HCT116 (cell line): ENCODE results near the gene OBSL1. TPM values are rescaled to one million over a fixed set of nuclear protein-coding genes. Genes with fewer than 3 reads are reported as not detected.

Experiments used
- ATAC-seq: fragments of 200-7000 bp; cut with Tn5 transposase; 2 replicates; pipeline ENCODE4 v1.9.1; 2020; ENCODE audit warnings: mild to moderate bottlenecking, moderate library complexity
- BruUV-seq: library from RNA; stranded (reverse); fragments of 400-500 nt; replicated peaks from 2 replicates; lab custom pipeline; 2021; lab: Mats Ljungman, UMichigan
- CTCF ChIA-PET: fragments of 300-600 bp; sonication (Branson Sonifier 250); formaldehyde crosslinking; loops from one replicate; lab custom pipeline; 2021; ENCODE audit warnings: antibody characterized with exemption; lab: Charles Lee
- POLR2A ChIA-PET: fragments of 300-600, 350-600 bp; sonication (Branson Sonifier 250); formaldehyde crosslinking; loops from one replicate; lab custom pipeline; 2021; ENCODE audit warnings: antibody characterized with exemption; lab: Charles Lee
- RAD21 ChIA-PET, 2 experiments: fragments of 300-600 bp; sonication (Branson Sonifier 250); formaldehyde crosslinking; loops; one replicate each; lab custom pipeline; 2023; ENCODE audit warnings: low total read pairs in 2 of 2; ENCODE audit not compliant: uncharacterized antibody in 2 of 2, unreplicated experiment in 2 of 2, low non-redundant PET in 1 of 2; lab: Charles Lee
- DNase-seq: peaks from one replicate; pipeline ENCODE4 v3.0.0-alpha.2; 2010; ENCODE audit warnings: low read depth, low spot score
- H2AFZ ChIP-seq: fragments of 200-600 bp; shearing (Covaris generic), sonication (generic); 2 replicates; pipeline ENCODE4 v1.6.1; 2017; ENCODE audit warnings: low read depth, mixed run types, mixed read lengths, antibody characterized with exemption, low read length; ENCODE audit not compliant: poor library complexity, severe bottlenecking
- H3K27ac ChIP-seq: 2 replicates; pipeline ENCODE4 v1.5.1; 2012; ENCODE audit warnings: low read depth, low read length
- H3K27me3 ChIP-seq: fragments of 200-600 bp; sonication (generic); 2 replicates; pipeline ENCODE4 v1.6.1; 2016; ENCODE audit warnings: mixed run types, low read length, mixed read lengths; ENCODE audit not compliant: insufficient read depth
- H3K36me3 ChIP-seq, 2 experiments: fragments of 200-500 bp in 1 of 2; fragments of 200-600 bp in 1 of 2; sonication (Bioruptor generic) in 1 of 2; sonication (generic) in 1 of 2; 2 replicates each; pipeline versions ENCODE4 v1.5.1 to v1.6.1; 2014 to 2016; ENCODE audit warnings: low read length in 2 of 2, inconsistent platforms in 1 of 2, mixed read lengths in 1 of 2, mixed run types in 1 of 2; ENCODE audit not compliant: insufficient read depth in 2 of 2, control insufficient read depth in 1 of 2
- H3K4me1 ChIP-seq, 2 experiments: fragments of 200-600 bp in 1 of 2; sonication (generic) in 1 of 2; 2 replicates each; pipeline versions ENCODE4 v1.5.1 to v1.6.1; 2012 to 2017; ENCODE audit warnings: low read length in 2 of 2, inconsistent platforms in 1 of 2, mild to moderate bottlenecking in 1 of 2, mixed read lengths in 1 of 2, mixed run types in 1 of 2, moderate library complexity in 1 of 2; ENCODE audit not compliant: insufficient read depth in 2 of 2, control insufficient read depth in 1 of 2
- H3K4me2 ChIP-seq: fragments of 200-600 bp; sonication (generic); 2 replicates; pipeline ENCODE4 v1.6.1; 2017; ENCODE audit warnings: mixed run types, low read length, mixed read lengths
- H3K4me3 ChIP-seq, 2 experiments: fragments of 200-600 bp in 1 of 2; sonication (generic) in 1 of 2; replicated peaks in 1 of 2; 2 replicates each; pipeline ENCODE4 v1.5.1; 2011 to 2016; ENCODE audit warnings: low read length in 2 of 2, control low read depth in 1 of 2, low read depth in 1 of 2, mild to moderate bottlenecking in 1 of 2, mixed read lengths in 1 of 2, mixed run types in 1 of 2
- H3K79me2 ChIP-seq: fragments of 200-600 bp; sonication (generic); 2 replicates; pipeline ENCODE4 v1.6.1; 2017; ENCODE audit warnings: mild to moderate bottlenecking, mixed run types, low read length, moderate library complexity, mixed read lengths; ENCODE audit not compliant: insufficient read depth
- H3K9ac ChIP-seq: fragments of 200-600 bp; sonication (generic); 2 replicates; pipeline ENCODE4 v1.6.1; 2016; ENCODE audit warnings: low read length, mixed read lengths
- H3K9me2 ChIP-seq: fragments of 200-600 bp; sonication (generic), shearing (Covaris generic); 2 replicates; pipeline ENCODE4 v1.6.1; 2017; ENCODE audit warnings: mixed run types, mild to moderate bottlenecking, moderate library complexity; ENCODE audit not compliant: insufficient read depth
- H3K9me3 ChIP-seq, 2 experiments: fragments of 200-500 bp in 1 of 2; fragments of 200-600 bp in 1 of 2; sonication (Bioruptor generic) in 1 of 2; sonication (generic) in 1 of 2; 2 replicates each; pipeline ENCODE4 v1.6.1; 2014 to 2017; ENCODE audit warnings: low read length in 2 of 2, mixed read lengths in 2 of 2, inconsistent platforms in 1 of 2, low read depth in 1 of 2, mild to moderate bottlenecking in 1 of 2, mixed run types in 1 of 2, moderate library complexity in 1 of 2; ENCODE audit not compliant: control insufficient read depth in 1 of 2, insufficient read depth in 1 of 2
- H4K20me1 ChIP-seq: fragments of 200-600 bp; sonication (generic), shearing (Covaris generic); 2 replicates; pipeline ENCODE4 v1.6.1; 2017; ENCODE audit warnings: mixed run types, mild to moderate bottlenecking, moderate library complexity; ENCODE audit not compliant: insufficient read depth
- ATF3 ChIP-seq: IDR thresholded peaks from 2 replicates; pipeline ENCODE4 v1.6.1; 2012
- CBX3 ChIP-seq: IDR thresholded peaks from 2 replicates; pipeline ENCODE4 v1.6.1; 2012; ENCODE audit warnings: low read depth
- CEBPB ChIP-seq: IDR thresholded peaks from 2 replicates; pipeline ENCODE4 v1.6.1; 2012; ENCODE audit warnings: low read depth
- EGR1 ChIP-seq: IDR thresholded peaks from 2 replicates; pipeline ENCODE4 v1.6.1; 2012; ENCODE audit warnings: low read depth
- ELF1 ChIP-seq: IDR thresholded peaks from 2 replicates; pipeline ENCODE4 v1.6.1; 2012; ENCODE audit warnings: low read depth, borderline replicate concordance
- EZH2 ChIP-seq: fragments of 200-600 bp; sonication (generic); IDR thresholded peaks from 2 replicates; pipeline ENCODE4 v1.6.1; 2017; ENCODE audit warnings: antibody characterized with exemption, mixed run types
- EZH2phosphoT487 ChIP-seq: fragments of 200-600 bp; IDR thresholded peaks from 2 replicates; pipeline ENCODE4 v1.6.1; 2018; ENCODE audit warnings: antibody characterized with exemption, borderline replicate concordance
- FOSL1 ChIP-seq: IDR thresholded peaks from 2 replicates; pipeline ENCODE4 v1.6.1; 2012; ENCODE audit warnings: low read depth
- JUND ChIP-seq: IDR thresholded peaks from 2 replicates; pipeline ENCODE4 v1.6.1; 2012
- POLR2A ChIP-seq: IDR thresholded peaks from 2 replicates; pipeline ENCODE4 v1.7.0; 2011; ENCODE audit warnings: borderline replicate concordance; ENCODE audit not compliant: insufficient read depth, insufficient read length; ENCODE audit errors: extremely low read depth
- POLR2AphosphoS5 ChIP-seq: IDR thresholded peaks from 2 replicates; pipeline ENCODE4 v1.6.1; 2011; ENCODE audit warnings: mild to moderate bottlenecking, low read depth, low read length, moderate library complexity
- RAD21 ChIP-seq: IDR thresholded peaks from 2 replicates; pipeline ENCODE4 v1.6.1; 2012; ENCODE audit warnings: low read depth, mild to moderate bottlenecking
- REST ChIP-seq: IDR thresholded peaks from 2 replicates; pipeline ENCODE4 v1.6.1; 2012; ENCODE audit warnings: low read depth
- SRF ChIP-seq: IDR thresholded peaks from 2 replicates; pipeline ENCODE4 v1.6.1; 2012; ENCODE audit warnings: low read depth
- TCF7L2 ChIP-seq: IDR thresholded peaks from 2 replicates; pipeline ENCODE4 v1.7.0; 2011; ENCODE audit warnings: borderline replicate concordance, inconsistent platforms; ENCODE audit not compliant: insufficient read depth, insufficient read length; ENCODE audit errors: extremely low read depth
- YY1 ChIP-seq: IDR thresholded peaks from 2 replicates; pipeline ENCODE4 v1.6.1; 2011; ENCODE audit warnings: low read length, low read depth, moderate library complexity, mild to moderate bottlenecking; ENCODE audit not compliant: insufficient replicate concordance; ENCODE audit errors: extremely low read depth
- ZFX ChIP-seq: fragments of 450-650 bp; IDR thresholded peaks from 2 replicates; pipeline ENCODE4 v1.6.1; 2017
- ZNF274 ChIP-seq: fragments of 200-500 bp; sonication (Bioruptor generic); IDR thresholded peaks from 2 replicates; pipeline ENCODE4 v1.6.1; 2014; ENCODE audit warnings: mild to moderate bottlenecking, low read depth, low read length, inconsistent platforms
- intact Hi-C: fragments of 100-400 bp; cut with micrococcal nuclease; formaldehyde crosslinking; loops from 2 replicates; pipeline ENCODE4 v1.10.0; 2022
- total RNA-seq: library from RNA; stranded (reverse); gene quantifications from one replicate; pipeline ENCODE4 v1.2.1, GENCODE V29; 2021; ENCODE audit not compliant: unreplicated experiment

Gene OBSL1
- total RNA-seq, 1 experiment from 2014 or later = 45.2 TPM

- CTCF ChIA-PET = interaction anchor here (1.7 to 7.7 kb wide), 4 partner anchors 27 to 123 kb away, joined by 6 to 109 read pairs (median 75); partner anchors contain the start of gene GMPPA
Observed at GRCh38 chr2:219526320-219527075, 44.8 kb downstream of the OBSL1 start.

GRCh38 chr2:219525533-219526232 lies 45.7 kb downstream of the OBSL1 start:
- H3K27me3 ChIP-seq = no peaks in the 10 kb centered on the region
- peaks cover 36 to 69% of the 10 kb centered on the region in 2 experiments for H3K4me1 ChIP-seq
- RAD21 ChIA-PET = no interaction called here
- no peaks in the 10 kb centered on the region for H3K36me3 ChIP-seq
- DNase-seq = no peak
- POLR2A ChIA-PET = no interaction called here
- no peak overlapping the region for H3K9ac ChIP-seq
- no peaks in the 10 kb centered on the region for H3K9me2 ChIP-seq
- BruUV-seq = no TSS peak
- CTCF ChIA-PET = interaction anchor here (1.7 to 7.7 kb wide), 3 partner anchors 27 to 123 kb away, joined by 6 to 109 read pairs (median 103); partner anchors contain the start of gene GMPPA
- H2AFZ ChIP-seq = no peak overlapping the region
- H3K79me2 ChIP-seq = no peaks in the 10 kb centered on the region
- H3K4me3 ChIP-seq = no peak overlapping the region
- ATAC-seq = no peak
- no peak overlapping the region for H3K27ac ChIP-seq
- H3K9me3 ChIP-seq = no peaks in the 10 kb centered on the region
- intact Hi-C loops = no loop called here
- H4K20me1 ChIP-seq = no peaks in the 10 kb centered on the region
- no peak overlapping the region for H3K4me2 ChIP-seq
- no peak for TF ChIP-seq EZH2phosphoT487
- TF ChIP-seq SRF = no peak
- no peak for TF ChIP-seq REST
- TF ChIP-seq CEBPB = no peak
- TF ChIP-seq RAD21 = no peak
- no peak for TF ChIP-seq JUND
- TF ChIP-seq POLR2AphosphoS5 = no peak
- TF ChIP-seq ZFX = no peak
- no peak for TF ChIP-seq CBX3
- no peak for TF ChIP-seq ATF3
- no peak for TF ChIP-seq YY1
- no peak for TF ChIP-seq FOSL1
- TF ChIP-seq EGR1 = no peak

More at GRCh38 chr2:219526320-219527075, 44.8 kb downstream of the OBSL1 start:
- TF ChIP-seq CEBPB (no peak), ZNF274 (no peak), TCF7L2 (no peak), POLR2A (no peak), ELF1 (no peak), EZH2 (no peak), EZH2phosphoT487 (no peak), FOSL1 (no peak), ZFX (no peak), SRF (no peak)
- H3K27me3 ChIP-seq = no peaks in the 10 kb centered on the region
- no peak overlapping the region for H3K27ac ChIP-seq
- ChIA-PET RAD21 (no interaction called here), POLR2A (interaction anchor here (1.4 kb wide), 1 partner anchor 29 kb away, joined by 3 read pairs; no protein-coding TSS in a partner anchor)
- H3K9me3 ChIP-seq = no peaks in the 10 kb centered on the region
- intact Hi-C loops = no loop called here
- no peak for ATAC-seq
- H3K9me2 ChIP-seq = no peaks in the 10 kb centered on the region
- no TSS peak for BruUV-seq
- no peak overlapping the region for H3K4me3 ChIP-seq
- peaks cover 28 to 61% of the 10 kb centered on the region in 2 experiments for H3K4me1 ChIP-seq
- no peaks in the 10 kb centered on the region for H3K79me2 ChIP-seq
- no peak overlapping the region for H2AFZ ChIP-seq
- no peaks in the 10 kb centered on the region for H3K36me3 ChIP-seq
- no peak overlapping the region for H3K9ac ChIP-seq
- no peak overlapping the region for H3K4me2 ChIP-seq
- DNase-seq = no peak
- no peaks in the 10 kb centered on the region for H4K20me1 ChIP-seq
